Measurements from ENCODE around the gene DNAJC5.

Gene DNAJC5

GRCh38 chr20:63861365-63861934, 33.5 kb upstream of the DNAJC5 start, which contains the start of gene ABHD16B:
Gene ABHD16B, plus strand, starts transcription at chr20:63861498. Its CDS starts 43 bp downstream, at chr20:63861541.
- WGBS, 2 donors (ENCODE audit: extremely low coverage in 2 of 2, insufficient read length in 2 of 2, insufficient replicate concordance in 1 of 2): no CpG with 5 or more reads among the region's 59 CpGs
- Histone ChIP-seq H3K4me2 (ENCODE audit: insufficient read depth, low read length, poor library complexity, severe bottlenecking) (no peak within 1 kb of the TSS), H3K14ac (ENCODE audit: low read length) (no peak within 1 kb of the TSS), H2BK120ac (ENCODE audit: low read depth, low read length) (no peak within 1 kb of the TSS), H2BK15ac (ENCODE audit: low read length) (no peak within 1 kb of the TSS), H3K27ac (replicated peaks; ENCODE audit: low read length) (no peak within 1 kb of the TSS), H4K91ac (ENCODE audit: low read depth, low read length, poor library complexity) (no peak within 1 kb of the TSS), H3K36me3 (replicated peaks in 1 of 2; ENCODE audit: control insufficient read depth in 2 of 2, insufficient read depth in 2 of 2, low read length in 2 of 2) (peaks cover 8 to 33% of the 10 kb centered on the region in 2 donors), H3K4ac (ENCODE audit: low read length) (no peak within 1 kb of the TSS), H3K4me3 (ENCODE audit: low read length in 2 of 2) (no peak within 1 kb of the TSS), H3K79me1 (ENCODE audit: low read depth, low read length) (peaks cover 17% of the 10 kb centered on the region), H2BK12ac (ENCODE audit: low read length) (peak within 1 kb of the TSS; percentile 16), H3K23ac (ENCODE audit: low read depth, low read length, poor library complexity) (peak within 1 kb of the TSS; percentile 85), H3K27me3 (ENCODE audit: control insufficient read depth in 3 of 3, insufficient read depth in 3 of 3, low read depth in 1 of 3, low read length in 3 of 3) (no peaks in the 10 kb centered on the region), H3K9ac (ENCODE audit: low read depth, low read length, poor library complexity) (no peak within 1 kb of the TSS), H3K9me3 (replicated peaks in 1 of 2; ENCODE audit: control insufficient read depth in 2 of 2, insufficient read depth in 1 of 2, low read depth in 1 of 2, low read length in 2 of 2) (no peaks in the 10 kb centered on the region), H3K18ac (ENCODE audit: low read length) (peak within 1 kb of the TSS; percentile 48), H3K4me1 (ENCODE audit: control insufficient read depth in 2 of 2, insufficient read depth in 1 of 2, low read depth in 1 of 2, low read length in 2 of 2) (peaks cover 19 to 33% of the 10 kb centered on the region in 2 donors), H2AFZ (ENCODE audit: low read length) (no peak within 1 kb of the TSS), H2BK5ac (ENCODE audit: low read length) (peak within 1 kb of the TSS; percentile 75), H2AK5ac (ENCODE audit: low read depth, low read length) (peak within 1 kb of the TSS; percentile 96), H4K8ac (ENCODE audit: low read depth, low read length) (peak within 1 kb of the TSS; percentile 82)
- no peak for DNase-seq (ENCODE audit: low spot score)

DNA sequence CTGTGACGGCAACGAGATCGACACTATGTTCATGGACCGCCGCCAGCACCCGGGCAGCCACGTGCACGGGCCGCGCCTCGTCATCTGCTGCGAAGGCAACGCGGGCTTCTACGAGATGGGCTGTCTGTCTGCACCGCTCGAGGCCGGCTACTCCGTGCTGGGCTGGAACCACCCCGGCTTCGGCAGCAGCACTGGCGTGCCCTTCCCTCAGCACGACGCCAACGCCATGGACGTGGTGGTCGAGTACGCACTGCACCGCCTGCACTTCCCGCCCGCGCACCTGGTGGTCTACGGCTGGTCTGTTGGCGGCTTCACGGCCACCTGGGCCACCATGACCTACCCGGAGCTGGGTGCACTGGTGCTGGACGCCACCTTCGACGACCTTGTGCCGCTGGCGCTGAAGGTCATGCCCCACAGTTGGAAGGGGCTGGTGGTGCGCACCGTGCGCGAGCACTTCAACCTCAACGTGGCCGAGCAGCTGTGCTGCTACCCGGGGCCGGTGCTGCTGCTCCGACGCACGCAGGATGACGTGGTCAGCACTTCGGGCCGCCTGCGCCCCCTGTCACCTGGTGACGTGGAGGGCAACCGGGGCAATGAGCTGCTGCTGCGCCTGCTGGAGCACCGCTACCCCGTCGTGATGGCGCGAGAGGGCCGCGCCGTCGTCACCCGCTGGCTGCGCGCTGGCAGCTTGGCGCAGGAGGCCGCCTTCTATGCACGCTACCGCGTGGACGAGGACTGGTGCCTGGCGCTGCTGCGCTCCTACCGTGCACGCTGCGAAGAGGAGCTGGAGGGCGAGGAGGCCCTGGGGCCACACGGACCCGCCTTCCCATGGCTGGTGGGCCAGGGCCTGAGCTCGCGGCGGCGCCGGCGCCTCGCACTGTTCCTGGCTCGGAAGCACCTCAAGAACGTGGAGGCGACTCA, 32.7 kb upstream of the DNAJC5 start:
- peaks cover 19 to 29% of the 10 kb centered on the region in 2 donors for H3K4me1 ChIP-seq (ENCODE audit: control insufficient read depth in 2 of 2, insufficient read depth in 1 of 2, low read depth in 1 of 2, low read length in 2 of 2)
- peak overlapping the region; percentile 16 for H2BK12ac ChIP-seq (ENCODE audit: low read length)
- no peak overlapping the region for H3K9ac ChIP-seq (ENCODE audit: low read depth, low read length, poor library complexity)
- H2BK15ac ChIP-seq (ENCODE audit: low read length): no peak overlapping the region
- H3K18ac ChIP-seq (ENCODE audit: low read length): no peak overlapping the region
- no peak overlapping the region for H2AK5ac ChIP-seq (ENCODE audit: low read depth, low read length)
- no peak overlapping the region for H3K4me2 ChIP-seq (ENCODE audit: insufficient read depth, low read length, poor library complexity, severe bottlenecking)
- H4K91ac ChIP-seq (ENCODE audit: low read depth, low read length, poor library complexity): no peak overlapping the region
- H3K79me1 ChIP-seq (ENCODE audit: low read depth, low read length): peaks cover 17% of the 10 kb centered on the region
- no peak overlapping the region for H3K4ac ChIP-seq (ENCODE audit: low read length)
- H3K23ac ChIP-seq (ENCODE audit: low read depth, low read length, poor library complexity): peak overlapping the region; percentile 85
- H3K27ac ChIP-seq (replicated peaks; ENCODE audit: low read length): no peak overlapping the region
- DNase-seq (ENCODE audit: low spot score): no peak
- no peak overlapping the region for H2BK120ac ChIP-seq (ENCODE audit: low read depth, low read length)
- peaks cover 8 to 33% of the 10 kb centered on the region in 2 donors for H3K36me3 ChIP-seq (replicated peaks in 1 of 2; ENCODE audit: control insufficient read depth in 2 of 2, insufficient read depth in 2 of 2, low read length in 2 of 2)
- peak overlapping the region; percentile 23 for H4K8ac ChIP-seq (ENCODE audit: low read depth, low read length)
- no peak overlapping the region for H3K14ac ChIP-seq (ENCODE audit: low read length)
- H3K4me3 ChIP-seq (ENCODE audit: low read length in 2 of 2): no peak overlapping the region
- H2AFZ ChIP-seq (ENCODE audit: low read length): no peak overlapping the region
- WGBS, 2 donors (ENCODE audit: extremely low coverage in 2 of 2, insufficient read length in 2 of 2, insufficient replicate concordance in 1 of 2): no CpG with 5 or more reads among the region's 95 CpGs
- H3K9me3 ChIP-seq (replicated peaks in 1 of 2; ENCODE audit: control insufficient read depth in 2 of 2, insufficient read depth in 1 of 2, low read depth in 1 of 2, low read length in 2 of 2): no peaks in the 10 kb centered on the region
- H2BK5ac ChIP-seq (ENCODE audit: low read length): peak overlapping the region; percentile 39
- no peaks in the 10 kb centered on the region for H3K27me3 ChIP-seq (ENCODE audit: control insufficient read depth in 3 of 3, insufficient read depth in 3 of 3, low read depth in 1 of 3, low read length in 3 of 3)

- Histone ChIP-seq H3K14ac (ENCODE audit: low read length) (no peak overlapping the region), H2AFZ (ENCODE audit: low read length) (no peak overlapping the region), H3K4me1 (ENCODE audit: control insufficient read depth in 2 of 2, insufficient read depth in 1 of 2, low read depth in 1 of 2, low read length in 2 of 2) (peaks cover 16 to 20% of the 10 kb centered on the region in 2 donors), H2BK15ac (ENCODE audit: low read length) (no peak overlapping the region), H3K27me3 (ENCODE audit: control insufficient read depth in 3 of 3, insufficient read depth in 3 of 3, low read depth in 1 of 3, low read length in 3 of 3) (no peaks in the 10 kb centered on the region), H4K91ac (ENCODE audit: low read depth, low read length, poor library complexity) (no peak overlapping the region), H3K18ac (ENCODE audit: low read length) (no peak overlapping the region), H2AK5ac (ENCODE audit: low read depth, low read length) (peak overlapping the region; percentile 1), H3K27ac (replicated peaks; ENCODE audit: low read length) (peak overlapping the region; percentile 20), H3K4ac (ENCODE audit: low read length) (no peak overlapping the region), H3K79me1 (ENCODE audit: low read depth, low read length) (peaks cover 17% of the 10 kb centered on the region), H3K23ac (ENCODE audit: low read depth, low read length, poor library complexity) (no peak overlapping the region), H3K4me2 (ENCODE audit: insufficient read depth, low read length, poor library complexity, severe bottlenecking) (no peak overlapping the region), H2BK120ac (ENCODE audit: low read depth, low read length) (no peak overlapping the region), H3K9me3 (replicated peaks in 1 of 2; ENCODE audit: control insufficient read depth in 2 of 2, insufficient read depth in 1 of 2, low read depth in 1 of 2, low read length in 2 of 2) (no peaks in the 10 kb centered on the region), H3K9ac (ENCODE audit: low read depth, low read length, poor library complexity) (no peak overlapping the region), H2BK12ac (ENCODE audit: low read length) (no peak overlapping the region), H4K8ac (ENCODE audit: low read depth, low read length) (peak overlapping the region; percentile 89), H2BK5ac (ENCODE audit: low read length) (no peak overlapping the region), H3K4me3 (ENCODE audit: low read length in 2 of 2) (peak overlapping the region in 1 of 2 donors; percentile 87), H3K36me3 (replicated peaks in 1 of 2; ENCODE audit: control insufficient read depth in 2 of 2, insufficient read depth in 2 of 2, low read length in 2 of 2) (peaks cover 9 to 36% of the 10 kb centered on the region in 2 donors)
- DNase-seq (ENCODE audit: low spot score): no peak
- no CpG with 5 or more reads among the region's 18 CpGs for WGBS, 2 donors (ENCODE audit: extremely low coverage in 2 of 2, insufficient read length in 2 of 2, insufficient replicate concordance in 1 of 2)
Observed at GRCh38 chr20:63863021-63863797, 31.7 kb upstream of the DNAJC5 start.
